HG03575 (cell line): ENCODE results near the gene SUGCT.
"Not testable (repeated sequence)": the region's sequence is repeated elsewhere in the genome, so short reads cannot be mapped to it uniquely, and the experiment has no call there.

Experiments used
- ATAC-seq: cut with Tn5 transposase; IDR thresholded peaks from one replicate; pipeline ENCODE4 v1.9.1; 2021; ENCODE audit not compliant: unreplicated experiment, insufficient number of reproducible peaks, low FRiP score; ENCODE audit errors: extremely low read depth

SUGCT gene

DNA sequence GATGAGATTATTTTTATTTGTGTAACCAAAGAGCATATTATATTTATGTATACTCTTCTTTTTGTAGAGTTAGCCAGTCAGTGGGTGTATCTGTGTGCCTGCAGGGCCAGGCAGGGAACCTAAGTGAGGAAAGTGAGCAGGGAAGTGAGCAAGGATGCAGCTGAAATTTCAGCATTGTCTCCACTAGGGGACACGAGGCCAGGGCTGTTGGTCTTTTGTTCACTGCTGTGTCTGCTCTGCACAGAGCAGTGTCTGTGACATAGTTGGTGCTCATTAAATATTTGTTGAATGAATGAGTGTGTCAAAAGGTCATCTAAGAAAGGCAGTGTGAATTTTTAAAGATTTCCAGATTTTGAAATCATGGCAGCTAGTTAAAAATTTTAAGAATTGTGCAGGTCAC lies 51.8 kb downstream of the SUGCT start:
- no peak for ATAC-seq

DNA sequence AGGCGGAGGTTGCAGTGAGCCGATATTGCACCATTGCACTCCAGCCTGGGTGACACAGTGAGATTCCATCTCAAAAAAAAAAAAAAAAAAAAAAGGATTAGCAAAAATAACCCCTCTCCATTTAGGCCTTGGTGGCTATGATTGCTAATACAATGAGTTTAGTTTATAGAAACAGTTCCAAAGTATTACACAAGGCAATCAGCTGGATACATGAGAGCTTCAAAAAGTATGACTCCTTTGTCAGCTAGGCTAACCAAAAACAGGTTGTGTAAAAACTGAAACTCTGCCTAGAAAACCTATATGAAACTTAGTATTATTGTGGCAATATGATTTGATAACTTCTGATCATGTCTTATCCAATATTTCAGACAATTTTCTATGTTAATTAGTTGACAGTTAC lies 57.2 kb downstream of the SUGCT start:
- ATAC-seq, result no peak

DNA sequence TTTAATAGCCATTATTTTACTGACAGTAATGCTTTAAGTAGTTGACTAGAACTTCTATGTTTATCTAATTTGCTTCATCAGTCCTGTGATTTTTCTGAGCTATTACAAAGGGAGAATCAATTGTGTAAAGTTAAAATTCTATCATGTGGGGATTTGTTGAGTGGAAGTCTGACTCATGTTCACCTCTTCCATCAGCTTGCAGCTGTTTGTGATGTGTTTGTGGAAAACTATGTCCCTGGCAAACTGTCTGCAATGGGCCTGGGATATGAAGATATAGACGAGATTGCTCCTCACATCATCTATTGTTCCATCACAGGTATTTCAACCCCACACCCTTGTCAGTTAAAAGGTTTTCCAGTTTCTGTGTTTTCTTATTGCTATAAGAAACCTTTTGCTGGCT lies 59.9 kb downstream of the SUGCT start:
- ATAC-seq, result no peak

DNA sequence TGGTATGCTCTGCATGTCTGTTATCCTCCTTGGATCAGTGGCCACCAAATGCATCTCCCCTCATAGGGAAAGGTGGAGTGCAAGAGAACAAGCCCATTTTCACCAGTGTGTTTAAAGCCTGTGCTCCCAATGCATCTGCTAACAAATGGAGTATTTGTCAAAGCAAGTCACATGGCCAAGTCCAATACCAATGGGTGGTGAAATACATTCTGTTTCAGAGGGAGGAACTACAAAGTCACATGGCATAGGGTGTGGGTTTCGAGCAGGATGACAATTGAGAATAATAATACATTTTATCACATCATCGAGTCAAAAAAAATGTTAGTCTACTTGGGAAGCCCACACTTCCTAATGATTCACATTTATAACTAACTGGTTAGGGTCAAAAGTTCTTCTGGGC lies 62.7 kb downstream of the SUGCT start:
- ATAC-seq, result no peak

- ATAC-seq, result no peak
Observed at GRCh38 chr7:40199076-40199802, 64.4 kb downstream of the SUGCT start.

GRCh38 chr7:40200791-40201190 lies 66.0 kb downstream of the SUGCT start:
- no peak for ATAC-seq

- ATAC-seq, result no peak
Observed at GRCh38 chr7:40202851-40203250, 68.0 kb downstream of the SUGCT start.

GRCh38 chr7:40204581-40204980 lies 69.8 kb downstream of the SUGCT start:
- ATAC-seq, result no peak

DNA sequence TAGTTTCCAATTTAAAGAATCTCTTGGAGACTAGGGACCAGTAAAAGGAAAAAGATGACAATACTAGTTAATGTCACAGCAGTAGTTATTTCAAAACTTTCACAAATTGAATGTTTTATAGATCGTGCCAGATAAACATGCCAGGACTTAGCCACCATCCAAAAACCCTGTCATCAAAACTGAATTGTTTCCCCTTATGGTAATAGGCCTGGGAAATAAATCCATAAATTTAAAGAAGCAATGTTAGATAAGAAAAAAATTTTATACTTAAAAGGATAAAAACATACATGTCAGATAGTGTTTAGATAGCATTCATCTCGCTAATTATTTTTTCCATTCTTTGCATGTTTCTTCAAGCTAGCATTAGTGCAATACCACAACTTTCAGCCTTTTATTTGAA lies 71.2 kb downstream of the SUGCT start:
- ATAC-seq, result no peak

- no peak for ATAC-seq
Observed at GRCh38 chr7:40211276-40212003, 76.6 kb downstream of the SUGCT start.

DNA sequence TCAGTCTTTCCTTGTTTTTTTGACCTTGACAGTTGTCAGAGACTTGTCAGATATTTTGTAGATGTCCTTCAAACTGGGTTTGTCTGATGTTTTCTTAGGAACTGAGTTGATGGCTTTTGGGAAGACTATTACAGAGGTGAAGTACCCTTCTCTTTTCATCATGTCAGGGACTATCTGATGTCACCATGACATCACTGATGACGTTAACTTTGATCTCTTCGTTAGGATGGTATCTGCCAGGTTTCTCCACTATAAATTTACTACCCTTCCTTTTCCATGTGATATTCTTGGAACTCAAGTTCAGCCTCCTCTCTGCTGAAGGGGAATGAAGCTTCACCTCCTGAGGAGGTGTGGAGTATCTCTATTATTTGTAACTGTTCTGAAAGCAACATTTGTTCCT lies 78.5 kb downstream of the SUGCT start:
- no peak for ATAC-seq

- ATAC-seq, result no peak
Observed at GRCh38 chr7:40213856-40214255, 79.1 kb downstream of the SUGCT start.

DNA sequence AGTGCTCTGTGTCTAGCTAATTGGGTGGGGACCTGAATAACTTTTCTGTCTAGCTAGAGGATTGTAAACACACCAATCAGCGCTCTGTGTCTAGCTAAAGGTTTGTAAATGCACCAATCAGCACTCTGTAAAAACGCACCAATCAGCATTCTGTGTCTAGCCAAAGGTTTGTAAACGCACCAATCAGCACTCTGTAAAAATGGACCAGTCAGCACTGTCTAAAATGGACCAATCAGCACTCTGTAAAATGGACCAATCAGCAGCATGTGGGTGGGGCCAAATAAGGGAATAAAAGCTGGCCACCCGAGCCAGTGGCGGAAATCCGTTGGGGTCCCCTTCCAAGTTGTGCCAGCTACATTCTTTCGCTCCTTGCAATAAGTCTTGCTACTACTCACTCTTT lies 83.8 kb downstream of the SUGCT start:
- not testable (repeated sequence) for ATAC-seq

- no peak for ATAC-seq
Observed at GRCh38 chr7:40219917-40220316, 85.1 kb downstream of the SUGCT start.

DNA sequence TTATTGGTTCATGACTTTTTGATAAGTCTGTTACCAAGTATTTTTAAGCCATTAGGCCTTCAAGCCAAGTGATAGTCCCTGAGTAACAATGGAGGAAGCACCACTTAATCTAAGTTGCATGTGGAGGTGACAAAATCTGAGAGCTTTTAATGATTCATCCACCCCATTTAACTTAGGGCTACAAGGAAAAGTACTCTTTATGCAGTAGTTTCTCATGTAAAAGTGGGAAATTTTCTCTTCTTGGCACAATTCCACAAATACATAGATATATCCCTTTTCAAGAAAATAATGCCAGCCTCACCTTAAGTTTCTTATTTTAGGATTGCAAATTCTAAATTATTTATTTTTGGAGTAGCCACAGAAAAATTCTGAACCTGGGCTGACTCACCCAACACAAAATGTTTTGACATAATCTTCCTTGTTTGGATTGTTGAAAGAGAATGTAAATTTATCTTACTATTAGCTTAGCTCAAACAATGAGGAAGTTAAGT lies 85.7 kb downstream of the SUGCT start:
- no peak for ATAC-seq

DNA sequence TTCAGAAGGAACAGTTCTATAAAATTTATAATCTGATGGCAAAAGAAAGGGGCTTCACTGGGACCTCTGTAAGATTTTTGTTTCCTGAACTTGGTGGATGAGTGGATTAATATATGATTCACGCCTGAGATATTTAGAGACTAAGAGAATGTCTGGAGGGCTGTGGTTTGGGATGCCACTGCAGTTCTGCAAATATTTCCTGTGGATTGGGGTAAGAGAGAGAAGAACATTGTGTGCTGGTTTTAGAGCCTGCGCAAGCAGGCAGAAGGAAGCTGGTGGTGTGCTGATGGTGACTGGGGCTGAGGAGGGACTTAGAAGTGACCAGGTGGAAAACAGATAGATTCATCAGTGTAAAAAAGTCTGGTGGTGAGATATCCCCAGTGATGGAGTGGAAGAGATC lies 87.0 kb downstream of the SUGCT start:
- ATAC-seq, result no peak

GRCh38 chr7:40223451-40224127 lies 88.8 kb downstream of the SUGCT start:
- no peak for ATAC-seq

GRCh38 chr7:40230101-40230500 lies 95.3 kb downstream of the SUGCT start:
- ATAC-seq, result no peak

- no peak for ATAC-seq
Observed at GRCh38 chr7:40231796-40232195, 97.0 kb downstream of the SUGCT start.
